Neural crest cell (in vitro differentiated cells): ENCODE data around the gene HLA-DMA. TPM values are rescaled to one million over a fixed set of nuclear protein-coding genes. Genes with fewer than 3 reads are reported as not detected.

Source experiments
- DNase-seq: peaks from one replicate; pipeline ENCODE4 v3.0.0; 2021; ENCODE audit warnings: low read depth, mixed read lengths, low spot score
- H3K27ac Mint-ChIP-seq: one replicate; pipeline ENCODE4 v1.8.0; 2021; ENCODE audit warnings: mild to moderate bottlenecking, mixed read lengths; ENCODE audit not compliant: unreplicated experiment
- H3K27me3 Mint-ChIP-seq: 2 replicates; pipeline ENCODE4 v1.8.0; 2021; ENCODE audit warnings: low read depth, mild to moderate bottlenecking, mixed read lengths
- H3K36me3 Mint-ChIP-seq: 2 replicates; pipeline ENCODE4 v1.8.0; 2021; ENCODE audit warnings: low read depth, mild to moderate bottlenecking, mixed read lengths
- H3K4me1 Mint-ChIP-seq: 2 replicates; pipeline ENCODE4 v1.8.0; 2021; ENCODE audit warnings: mixed read lengths
- H3K4me3 Mint-ChIP-seq: one replicate; pipeline ENCODE4 v1.8.0; 2021; ENCODE audit warnings: mild to moderate bottlenecking, mixed read lengths
- H3K9me3 Mint-ChIP-seq: 2 replicates; pipeline ENCODE4 v1.8.0; 2021; ENCODE audit warnings: mixed read lengths
- total RNA-seq: library from RNA; stranded (reverse); gene quantifications from 2 replicates; pipeline ENCODE4 v1.2.1, GENCODE V29; 2021
- TF ChIP-seq, protein P1 (sequence below): fragments of 200-600 bp; sonication (generic); conservative IDR thresholded peaks from 2 replicates; pipeline ENCODE4 v1.5.0; 2021; ENCODE audit warnings: antibody characterized with exemption, mild to moderate bottlenecking

Gene HLA-DMA
- total RNA-seq, 1 donor from 2014 or later = 1.7 TPM

DNA sequence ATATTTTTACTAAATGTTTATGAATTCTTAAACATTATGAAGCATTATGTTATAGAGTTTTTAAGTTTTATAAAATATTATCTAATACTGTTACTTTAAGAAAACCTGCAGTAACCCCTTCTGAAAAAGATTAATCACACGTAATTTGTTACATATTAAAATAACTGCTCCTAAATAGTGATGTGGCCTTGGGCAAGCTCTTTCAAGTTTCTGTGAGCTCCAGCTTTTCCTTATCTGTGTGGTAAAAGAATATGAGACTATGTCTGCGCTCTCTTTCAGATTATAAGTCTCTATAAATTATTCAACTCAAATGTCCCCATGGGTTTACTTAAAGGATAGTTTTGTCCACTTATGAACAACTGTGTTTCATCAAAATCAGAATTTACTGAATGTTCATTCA lies 44.0 kb downstream of the HLA-DMA start:
- Mint-ChIP-seq H3K4me3 (no peak overlapping the region), H3K36me3 (no peaks in the 10 kb centered on the region), H3K27me3 (peaks cover 3% of the 10 kb centered on the region), H3K27ac (no peak overlapping the region), H3K9me3 (no peaks in the 10 kb centered on the region), H3K4me1 (no peaks in the 10 kb centered on the region)
- DNase-seq = no peak
- TF ChIP-seq, protein P1, sequence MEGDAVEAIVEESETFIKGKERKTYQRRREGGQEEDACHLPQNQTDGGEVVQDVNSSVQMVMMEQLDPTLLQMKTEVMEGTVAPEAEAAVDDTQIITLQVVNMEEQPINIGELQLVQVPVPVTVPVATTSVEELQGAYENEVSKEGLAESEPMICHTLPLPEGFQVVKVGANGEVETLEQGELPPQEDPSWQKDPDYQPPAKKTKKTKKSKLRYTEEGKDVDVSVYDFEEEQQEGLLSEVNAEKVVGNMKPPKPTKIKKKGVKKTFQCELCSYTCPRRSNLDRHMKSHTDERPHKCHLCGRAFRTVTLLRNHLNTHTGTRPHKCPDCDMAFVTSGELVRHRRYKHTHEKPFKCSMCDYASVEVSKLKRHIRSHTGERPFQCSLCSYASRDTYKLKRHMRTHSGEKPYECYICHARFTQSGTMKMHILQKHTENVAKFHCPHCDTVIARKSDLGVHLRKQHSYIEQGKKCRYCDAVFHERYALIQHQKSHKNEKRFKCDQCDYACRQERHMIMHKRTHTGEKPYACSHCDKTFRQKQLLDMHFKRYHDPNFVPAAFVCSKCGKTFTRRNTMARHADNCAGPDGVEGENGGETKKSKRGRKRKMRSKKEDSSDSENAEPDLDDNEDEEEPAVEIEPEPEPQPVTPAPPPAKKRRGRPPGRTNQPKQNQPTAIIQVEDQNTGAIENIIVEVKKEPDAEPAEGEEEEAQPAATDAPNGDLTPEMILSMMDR = no peak

GRCh38 chr6:32906539-32906938 lies 46.4 kb downstream of the HLA-DMA start:
- Mint-ChIP-seq H3K4me3 (no peak overlapping the region), H3K27me3 (no peaks in the 10 kb centered on the region), H3K36me3 (no peaks in the 10 kb centered on the region), H3K9me3 (no peaks in the 10 kb centered on the region), H3K27ac (no peak overlapping the region), H3K4me1 (no peaks in the 10 kb centered on the region)
- DNase-seq = no peak
- TF ChIP-seq, protein P1 = no peak

GRCh38 chr6:32905078-32905477 lies 47.8 kb downstream of the HLA-DMA start:
- no peaks in the 10 kb centered on the region for H3K27me3 Mint-ChIP-seq
- H3K27ac Mint-ChIP-seq = no peak overlapping the region
- H3K4me1 Mint-ChIP-seq = no peaks in the 10 kb centered on the region
- no peak for DNase-seq
- no peak overlapping the region for H3K4me3 Mint-ChIP-seq
- H3K9me3 Mint-ChIP-seq = no peaks in the 10 kb centered on the region
- TF ChIP-seq, protein P1 = no peak
- no peaks in the 10 kb centered on the region for H3K36me3 Mint-ChIP-seq

GRCh38 chr6:32903952-32904351 lies 48.9 kb downstream of the HLA-DMA start:
- Mint-ChIP-seq H3K4me3 (no peak overlapping the region), H3K9me3 (no peaks in the 10 kb centered on the region), H3K36me3 (no peaks in the 10 kb centered on the region), H3K27me3 (no peaks in the 10 kb centered on the region), H3K4me1 (no peaks in the 10 kb centered on the region), H3K27ac (no peak overlapping the region)
- TF ChIP-seq, protein P1 = no peak
- no peak for DNase-seq

Other genes starting within 250 kb of the HLA-DMA start
- gene HLA-DQA2, start 211.7 kb downstream of the HLA-DMA start, total RNA-seq = not detected in 2 replicates
- gene HLA-DQB2, start 189.6 kb downstream of the HLA-DMA start, total RNA-seq = not detected in 2 replicates
- gene HLA-DOB, start 136.1 kb downstream of the HLA-DMA start, total RNA-seq = 0.28 TPM in 1 of 2 replicates, not detected in the other
- gene TAP2, start 114.4 kb downstream of the HLA-DMA start, total RNA-seq = 18.0 and 18.2 TPM in 2 replicates
- 1.1 and 1.7 TPM in 2 replicates for gene PSMB8, start 109.0 kb downstream of the HLA-DMA start, total RNA-seq
- gene TAP1, start 99.4 kb downstream of the HLA-DMA start, total RNA-seq = 2.7 and 2.8 TPM in 2 replicates
- gene PSMB9, start 98.9 kb downstream of the HLA-DMA start, total RNA-seq = not detected in 2 replicates
- gene HLA-DMB, start 12.1 kb downstream of the HLA-DMA start, total RNA-seq = 0.59 and 0.63 TPM in 2 replicates
- 312 and 329 TPM in 2 replicates for gene BRD2, start 15.5 kb upstream of the HLA-DMA start, total RNA-seq
- 1.7 and 2.8 TPM in 2 replicates for gene HLA-DOA, start 56.5 kb upstream of the HLA-DMA start, total RNA-seq
- gene HLA-DPA1, start 120.6 kb upstream of the HLA-DMA start, total RNA-seq = 1.8 and 3.4 TPM in 2 replicates
- 18.7 and 20.4 TPM in 2 replicates for gene HLA-DPB1, start 122.9 kb upstream of the HLA-DMA start, total RNA-seq
- gene COL11A2, start 239.4 kb upstream of the HLA-DMA start, total RNA-seq = 4.2 and 5.9 TPM in 2 replicates
- 31.8 and 33.1 TPM in 2 replicates for gene RXRB, start 247.6 kb upstream of the HLA-DMA start, total RNA-seq
- 95.7 and 103 TPM in 2 replicates for gene SLC39A7, start 247.8 kb upstream of the HLA-DMA start, total RNA-seq